Parathyroid adenoma (tissue), 2 donors: ENCODE measurements around the gene UBAP2.

Experiments used
- H2AFZ ChIP-seq: fragments of 300-600 bp; sonication (generic); one replicate; pipeline ENCODE4 v1.7.0; 2017; ENCODE audit warnings: antibody characterized with exemption, mild to moderate bottlenecking
- H3K27ac ChIP-seq: fragments of 300-600 bp; sonication (generic); one replicate; pipeline ENCODE4 v1.7.0; 2017
- H3K27me3 ChIP-seq: fragments of 300-600 bp; sonication (generic); one replicate; pipeline ENCODE4 v1.7.0; 2017; ENCODE audit warnings: low read length; ENCODE audit not compliant: control insufficient read depth, insufficient read depth
- H3K36me3 ChIP-seq: fragments of 300-600 bp; sonication (generic); one replicate; pipeline ENCODE4 v1.7.0; 2017; ENCODE audit warnings: low read length; ENCODE audit not compliant: control insufficient read depth, insufficient read depth
- H3K4me1 ChIP-seq: fragments of 300-600 bp; sonication (generic); one replicate; pipeline ENCODE4 v1.7.0; 2017; ENCODE audit warnings: control low read depth
- H3K4me2 ChIP-seq: fragments of 300-600 bp; sonication (generic); one replicate; pipeline ENCODE4 v1.7.0; 2017; ENCODE audit warnings: low read length
- H3K4me3 ChIP-seq: fragments of 300-600 bp; sonication (generic); one replicate; pipeline ENCODE4 v1.7.0; 2017; ENCODE audit warnings: low read depth, low read length
- H3K79me2 ChIP-seq: fragments of 300-600 bp; sonication (generic); one replicate; pipeline ENCODE4 v1.7.0; 2017; ENCODE audit warnings: control low read depth
- H3K9ac ChIP-seq: fragments of 300-600 bp; sonication (generic); one replicate; pipeline ENCODE4 v1.7.0; 2017; ENCODE audit warnings: mild to moderate bottlenecking
- H3K9me3 ChIP-seq: fragments of 300-600 bp; sonication (generic); one replicate; pipeline ENCODE4 v1.7.0; 2017; ENCODE audit warnings: low read length; ENCODE audit not compliant: control insufficient read depth
- CTCF ChIP-seq: fragments of 300-600 bp; sonication (generic); IDR thresholded peaks from one replicate; pipeline ENCODE4 v1.7.0; 2017; ENCODE audit warnings: antibody characterized with exemption, mild to moderate bottlenecking
- donor health status: primary hyperparathyroidism.

The UBAP2 gene

GRCh38 chr9:33943389-33943788, 105.3 kb downstream of the UBAP2 start:
- Histone ChIP-seq H3K9ac (no peak overlapping the region), H3K4me1 (peaks cover 4% of the 10 kb centered on the region), H3K79me2 (no peaks in the 10 kb centered on the region), H3K4me2 (peak overlapping the region; percentile 14), H3K36me3 (no peaks in the 10 kb centered on the region), H3K27me3 (no peaks in the 10 kb centered on the region), H3K4me3 (no peak overlapping the region), H3K9me3 (no peaks in the 10 kb centered on the region), H3K27ac (peak overlapping the region; percentile 6), H2AFZ (no peak overlapping the region)
- TF ChIP-seq CTCF, result no peak

- Histone ChIP-seq H3K4me1 (peaks cover 4% of the 10 kb centered on the region), H3K4me2 (no peak overlapping the region), H3K9ac (no peak overlapping the region), H3K27ac (no peak overlapping the region), H3K9me3 (no peaks in the 10 kb centered on the region), H2AFZ (no peak overlapping the region), H3K27me3 (no peaks in the 10 kb centered on the region), H3K36me3 (no peaks in the 10 kb centered on the region), H3K4me3 (no peak overlapping the region), H3K79me2 (no peaks in the 10 kb centered on the region)
- TF ChIP-seq CTCF, result no peak
Measured at GRCh38 chr9:33942471-33943083, 106.1 kb downstream of the UBAP2 start.

- no peak for TF ChIP-seq CTCF
Measured at GRCh38 chr9:33939924-33940874, 108.5 kb downstream of the UBAP2 start.

GRCh38 chr9:33934188-33934878, 114.4 kb downstream of the UBAP2 start:
- H3K4me2 ChIP-seq, result no peak overlapping the region
- no peak for TF ChIP-seq CTCF
- no peaks in the 10 kb centered on the region for H3K27me3 ChIP-seq
- no peak overlapping the region for H2AFZ ChIP-seq
- H3K27ac ChIP-seq, result no peak overlapping the region
- H3K4me3 ChIP-seq, result no peak overlapping the region
- H3K36me3 ChIP-seq, result no peaks in the 10 kb centered on the region
- no peaks in the 10 kb centered on the region for H3K79me2 ChIP-seq
- H3K9me3 ChIP-seq, result no peaks in the 10 kb centered on the region
- no peak overlapping the region for H3K9ac ChIP-seq
- H3K4me1 ChIP-seq, result no peaks in the 10 kb centered on the region

More at GRCh38 chr9:33939924-33940874, 108.5 kb downstream of the UBAP2 start:
- no peaks in the 10 kb centered on the region for H3K79me2 ChIP-seq
- H2AFZ ChIP-seq, result no peak overlapping the region
- peaks cover 4% of the 10 kb centered on the region for H3K4me1 ChIP-seq
- no peaks in the 10 kb centered on the region for H3K36me3 ChIP-seq
- no peak overlapping the region for H3K4me3 ChIP-seq
- H3K27me3 ChIP-seq, result no peaks in the 10 kb centered on the region
- no peak overlapping the region for H3K27ac ChIP-seq
- no peak overlapping the region for H3K9ac ChIP-seq
- H3K4me2 ChIP-seq, result no peak overlapping the region
- no peaks in the 10 kb centered on the region for H3K9me3 ChIP-seq
